ENCODE measurements around the gene RABEPK. TPM values are rescaled to one million over a fixed set of nuclear protein-coding genes. Genes with fewer than 3 reads are reported as not detected.

Gene RABEPK
- 10 to 100 TPM in 5 of 6 experiments, 1 to 10 TPM in 1; 9.4 to 27.4 (median 21.5) TPM for total RNA-seq
- long read RNA-seq, partial matches to known transcripts: 1 of 7 reads
- long read RNA-seq, other reads (novel, unspliced or antisense): 1 of 7 reads

- peaks cover 0 to 7% (median 0%) of the 10 kb centered on the region in 4 donors for H3K4me1 ChIP-seq
- peak within 1 kb of the TSS; percentile 53 to 86 (median 81) for H3K4me3 ChIP-seq
- peak; percentile 95 to 96 (median 96) for DNase-seq
- TF ChIP-seq CTCF (IDR thresholded peaks at IDR 0.05) (no peak), POLR2A (IDR thresholded peaks at IDR 0.05) (peak; percentile 82)
- peak; percentile 95 to 99 (median 97) for ATAC-seq
- no peaks in the 10 kb centered on the region for H3K9me3 ChIP-seq
- WGBS (ENCODE audit: insufficient coverage, low coverage, low lambda C conversion rate, missing lambda C conversion rate): 0% methylated on average over 22 of the region's 51 CpGs
- H3K36me3 ChIP-seq: peaks cover 0 to 10% (median 2%) of the 10 kb centered on the region in 4 donors
- intact Hi-C loops (cut with DNase I): no loop called here
- peak within 1 kb of the TSS; percentile 85 to 87 (median 85) for H3K27ac ChIP-seq
- no peaks in the 10 kb centered on the region for H3K27me3 ChIP-seq
Measured at GRCh38 chr9:125200216-125201047, at the start of gene RABEPK. TSS of gene RABEPK (plus strand) at chr9:125200542. CDS start at chr9:125203014, 2,472 bp downstream.

GRCh38 chr9:125151730-125152129 is 48.6 kb upstream of the RABEPK start:
- Histone ChIP-seq H3K4me3 (no peak overlapping the region), H3K4me1 (peaks cover 0 to 15% (median 6%) of the 10 kb centered on the region in 4 donors), H3K27me3 (no peaks in the 10 kb centered on the region), H3K27ac (peak overlapping the region in 1 of 3 donors; percentile 48), H3K36me3 (peaks cover 0 to 19% (median 4%) of the 10 kb centered on the region in 4 donors), H3K9me3 (no peaks in the 10 kb centered on the region)
- intact Hi-C loops (cut with DNase I): no loop called here
- no peak for ATAC-seq
- TF ChIP-seq POLR2A (IDR thresholded peaks at IDR 0.05) (no peak), CTCF (IDR thresholded peaks at IDR 0.05) (no peak)
- no peak for DNase-seq
- WGBS (ENCODE audit: insufficient coverage, low coverage, low lambda C conversion rate, missing lambda C conversion rate): 83% methylated on average over 1 of the region's 2 CpGs

DNA sequence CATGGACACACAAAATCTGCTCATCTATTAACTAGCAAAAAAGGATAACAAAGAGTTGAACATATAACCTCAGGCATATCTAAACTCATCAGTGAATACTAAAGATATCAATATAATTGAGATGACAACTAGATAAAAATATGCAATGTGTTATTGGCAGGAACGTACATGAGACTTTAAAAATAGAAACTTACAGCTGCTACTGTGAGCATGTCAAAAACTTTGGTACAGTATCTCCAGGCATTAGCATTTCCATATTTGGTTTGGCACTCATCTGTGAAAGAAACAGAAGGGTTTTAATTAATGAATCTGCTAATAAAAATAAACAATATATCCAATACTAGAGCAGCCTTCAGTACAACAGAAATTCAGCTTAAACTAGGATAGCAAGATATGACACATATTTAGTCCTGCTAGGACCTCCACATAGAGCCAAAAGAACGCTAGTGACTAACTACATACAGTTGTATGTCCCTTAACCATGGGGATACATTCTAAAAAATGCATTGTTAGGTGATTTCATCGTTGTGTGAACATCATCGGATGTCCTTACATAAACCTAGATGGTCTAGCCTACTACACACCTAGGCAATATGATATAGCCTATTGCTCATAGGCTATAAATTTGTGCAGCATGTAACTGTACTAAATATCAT is 46.5 kb upstream of the RABEPK start:
- H3K27ac ChIP-seq: no peak overlapping the region
- no peaks in the 10 kb centered on the region for H3K9me3 ChIP-seq
- intact Hi-C loops (cut with DNase I): no loop called here
- no peak for ATAC-seq
- TF ChIP-seq CTCF (IDR thresholded peaks at IDR 0.05): no peak
- no peak for TF ChIP-seq POLR2A (IDR thresholded peaks at IDR 0.05)
- no peak overlapping the region for H3K4me3 ChIP-seq
- H3K36me3 ChIP-seq: peaks cover 0 to 24% (median 4%) of the 10 kb centered on the region in 4 donors
- H3K4me1 ChIP-seq: peaks cover 0 to 15% (median 6%) of the 10 kb centered on the region in 4 donors
- WGBS (ENCODE audit: insufficient coverage, low coverage, low lambda C conversion rate, missing lambda C conversion rate): 83% methylated on average over 4 of the region's 4 CpGs
- no peaks in the 10 kb centered on the region for H3K27me3 ChIP-seq
- no peak for DNase-seq

- ATAC-seq (no peak), DNase-seq (no peak)
- intact Hi-C loops (cut with DNase I): no loop called here
- TF ChIP-seq POLR2A (IDR thresholded peaks at IDR 0.05) (no peak), CTCF (IDR thresholded peaks at IDR 0.05) (no peak)
- WGBS (ENCODE audit: insufficient coverage, low coverage, low lambda C conversion rate, missing lambda C conversion rate): 95% methylated on average over 2 of the region's 2 CpGs
- Histone ChIP-seq H3K27ac (no peak overlapping the region), H3K4me1 (peaks cover 0 to 10% (median 0%) of the 10 kb centered on the region in 4 donors), H3K36me3 (peaks cover 0 to 24% (median 4%) of the 10 kb centered on the region in 4 donors), H3K27me3 (no peaks in the 10 kb centered on the region), H3K9me3 (no peaks in the 10 kb centered on the region), H3K4me3 (no peak overlapping the region)
Measured at GRCh38 chr9:125156551-125156950, 43.8 kb upstream of the RABEPK start.
